H1 (cell line): Measurements from ENCODE around the gene MMAB. TPM values are rescaled to one million over a fixed set of nuclear protein-coding genes. Genes with fewer than 3 reads are reported as not detected.

ENCODE experiments used
- CTCF ChIA-PET: fragments of 300-600 bp; sonication (Branson Sonifier 250); formaldehyde crosslinking; loops from one replicate; lab custom pipeline; 2021; ENCODE audit not compliant: partially characterized antibody; lab: Charles Lee
- POLR2A ChIA-PET: fragments of 300-600 bp; sonication (Branson Sonifier 250); formaldehyde crosslinking; loops from one replicate; lab custom pipeline; 2021; ENCODE audit warnings: inconsistent platforms; ENCODE audit not compliant: partially characterized antibody; lab: Charles Lee
- DNase-seq, 2 experiments: peaks; one replicate each; pipeline versions ENCODE4 v3.0.0 to v3.0.0-alpha.2; 2010 to 2022; ENCODE audit warnings: low spot score in 2 of 2, low read depth in 1 of 2, mixed read lengths in 1 of 2
- FAIRE-seq: peaks from 2 replicates; lab custom pipeline; 2011; peaks lifted over from hg19 to GRCh38; lab: Jason Lieb, UNC
- H2AFZ ChIP-seq: 2 replicates; pipeline ENCODE4 v1.8.1; 2012; ENCODE audit warnings: low read length, inconsistent platforms
- H2AK5ac ChIP-seq: 2 replicates; pipeline ENCODE4 v1.6.1; 2013; ENCODE audit warnings: low read depth, low read length
- H2BK120ac ChIP-seq: replicated peaks from 2 replicates; pipeline ENCODE3; 2013; ENCODE audit warnings: low read depth, low read length, inconsistent platforms
- H2BK12ac ChIP-seq: 2 replicates; pipeline ENCODE4 v1.6.1; 2013; ENCODE audit warnings: low read depth, low read length
- H2BK15ac ChIP-seq: 2 replicates; pipeline ENCODE4 v1.6.1; 2013; ENCODE audit warnings: low read length
- H2BK20ac ChIP-seq: 2 replicates; pipeline ENCODE4 v1.6.1; 2013; ENCODE audit warnings: low read length
- H2BK5ac ChIP-seq: 2 replicates; pipeline ENCODE4 v1.6.1; 2013; ENCODE audit warnings: low read depth, low read length
- H3K14ac ChIP-seq: 2 replicates; pipeline ENCODE4 v1.6.1; 2013; ENCODE audit warnings: inconsistent platforms; ENCODE audit not compliant: insufficient read length
- H3K18ac ChIP-seq: 2 replicates; pipeline ENCODE4 v1.6.1; 2013; ENCODE audit warnings: low read length; ENCODE audit errors: extremely low read depth
- H3K23ac ChIP-seq: 2 replicates; pipeline ENCODE4 v1.6.1; 2013; ENCODE audit warnings: inconsistent platforms; ENCODE audit not compliant: insufficient read length
- H3K23me2 ChIP-seq: 2 replicates; pipeline ENCODE4 v1.6.1; 2013; ENCODE audit warnings: low read depth, low read length
- H3K27ac ChIP-seq: 2 replicates; pipeline ENCODE4 v1.6.1; 2011; ENCODE audit warnings: low read depth, low read length, inconsistent platforms
- H3K27me3 ChIP-seq, 4 experiments: replicated peaks in 1 of 4; 1 replicate in 1 of 4; 2 replicates in 3 of 4; pipeline versions ENCODE4 v1.6.1 to v1.8.1; 2011 to 2013; ENCODE audit warnings: low read length in 3 of 4, mild to moderate bottlenecking in 3 of 4, inconsistent platforms in 2 of 4, mixed read lengths in 2 of 4, moderate library complexity in 1 of 4; ENCODE audit not compliant: control insufficient read depth in 3 of 4, insufficient read depth in 3 of 4; ENCODE audit errors: extremely low read depth in 1 of 4
- H3K36me3 ChIP-seq, 4 experiments: 2 replicates each; pipeline versions ENCODE4 v1.6.1 to v1.8.1; 2011 to 2013; ENCODE audit warnings: mild to moderate bottlenecking in 4 of 4, low read length in 3 of 4, moderate library complexity in 2 of 4, control low read depth in 1 of 4, inconsistent platforms in 1 of 4; ENCODE audit not compliant: insufficient read depth in 4 of 4, control insufficient read depth in 2 of 4
- H3K4ac ChIP-seq: replicated peaks from 2 replicates; pipeline ENCODE3; 2013; ENCODE audit warnings: low read length, low read depth, mixed read lengths, inconsistent platforms; ENCODE audit not compliant: insufficient read length
- H3K4me1 ChIP-seq, 4 experiments: replicated peaks in 1 of 4; 1 replicate in 1 of 4; 2 replicates in 3 of 4; pipeline versions ENCODE4 v1.6.1 to v1.8.1; 2011 to 2013; ENCODE audit warnings: low read length in 3 of 4, inconsistent platforms in 2 of 4, mixed read lengths in 1 of 4; ENCODE audit not compliant: insufficient read depth in 4 of 4, control insufficient read depth in 3 of 4
- H3K4me2 ChIP-seq, 2 experiments: 2 replicates each; pipeline versions ENCODE4 v1.6.1 to v1.8.1; 2011 to 2013; ENCODE audit warnings: low read depth in 2 of 2, low read length in 2 of 2, control low read depth in 1 of 2, inconsistent platforms in 1 of 2, mild to moderate bottlenecking in 1 of 2; ENCODE audit not compliant: insufficient read depth in 1 of 2
- H3K4me3 ChIP-seq, 4 experiments: fragments of 200-600, 300-600 bp in 1 of 4; sonication (generic), shearing (Covaris generic), sonication (Bioruptor Twin) in 1 of 4; 2 replicates each; pipeline versions ENCODE4 v1.5.1 to v1.8.1; 2011 to 2016; ENCODE audit warnings: low read length in 4 of 4, low read depth in 3 of 4, control low read depth in 2 of 4, inconsistent platforms in 2 of 4, mild to moderate bottlenecking in 2 of 4, mixed read lengths in 1 of 4, moderate library complexity in 1 of 4; ENCODE audit not compliant: insufficient read depth in 2 of 4; ENCODE audit errors: extremely low read depth in 1 of 4
- H3K56ac ChIP-seq: replicated peaks from 2 replicates; pipeline ENCODE3; 2013; ENCODE audit warnings: low read depth, mild to moderate bottlenecking, mixed read lengths, low read length, inconsistent platforms; ENCODE audit not compliant: insufficient read length
- H3K79me1 ChIP-seq: 2 replicates; pipeline ENCODE4 v1.6.1; 2013; ENCODE audit warnings: low read depth, low read length, control low read depth
- H3K79me2 ChIP-seq, 2 experiments: 2 replicates each; pipeline versions ENCODE4 v1.6.1 to v1.8.1; 2012 to 2013; ENCODE audit warnings: low read length in 2 of 2, mild to moderate bottlenecking in 2 of 2, inconsistent platforms in 1 of 2; ENCODE audit not compliant: insufficient read depth in 2 of 2, control insufficient read depth in 1 of 2
- H3K9ac ChIP-seq, 4 experiments: replicated peaks in 1 of 4; 1 replicate in 1 of 4; 2 replicates in 3 of 4; pipeline versions ENCODE4 v1.6.1 to v1.8.1; 2011 to 2013; ENCODE audit warnings: low read depth in 3 of 4, low read length in 3 of 4, control low read depth in 2 of 4, mild to moderate bottlenecking in 2 of 4, moderate library complexity in 2 of 4, inconsistent platforms in 1 of 4; ENCODE audit errors: extremely low read depth in 1 of 4
- H3K9me3 ChIP-seq, 2 experiments: 2 replicates each; pipeline versions ENCODE4 v1.6.1 to v1.8.1; 2012 to 2013; ENCODE audit warnings: mild to moderate bottlenecking in 2 of 2, moderate library complexity in 2 of 2, control low read depth in 1 of 2, inconsistent platforms in 1 of 2, low read depth in 1 of 2, low read length in 1 of 2, mixed read lengths in 1 of 2; ENCODE audit not compliant: insufficient read depth in 2 of 2
- H4K20me1 ChIP-seq, 2 experiments: replicated peaks in 1 of 2; 2 replicates each; pipeline versions ENCODE3 to v1.8.1; 2011 to 2013; ENCODE audit warnings: inconsistent platforms in 2 of 2, low read length in 2 of 2, mild to moderate bottlenecking in 1 of 2; ENCODE audit not compliant: insufficient read depth in 2 of 2, control insufficient read depth in 1 of 2
- H4K5ac ChIP-seq: 2 replicates; pipeline ENCODE4 v1.6.1; 2013; ENCODE audit warnings: low read length, low read depth, mixed read lengths, inconsistent platforms; ENCODE audit not compliant: insufficient read length
- H4K8ac ChIP-seq: 2 replicates; pipeline ENCODE4 v1.8.0; 2013; ENCODE audit warnings: mild to moderate bottlenecking, moderate library complexity, low read length, inconsistent platforms; ENCODE audit not compliant: insufficient read depth; ENCODE audit errors: extremely low read depth
- H4K91ac ChIP-seq: replicated peaks from 2 replicates; pipeline ENCODE3; 2013; ENCODE audit warnings: low read length, mixed read lengths, inconsistent platforms; ENCODE audit not compliant: insufficient read length
- ASH2L ChIP-seq: fragments of 200-600, 300-600 bp; sonication (generic); IDR thresholded peaks from one replicate; pipeline ENCODE4 v1.7.1; 2017; ENCODE audit warnings: low read length
- BCL11A ChIP-seq, 2 experiments: IDR thresholded peaks; one replicate each; pipeline ENCODE4 v1.6.1; 2011; ENCODE audit warnings: low read depth in 2 of 2, low read length in 2 of 2, mild to moderate bottlenecking in 2 of 2
- CREB1 ChIP-seq: IDR thresholded peaks from 2 replicates; pipeline ENCODE4 v1.6.1; 2012; ENCODE audit warnings: inconsistent platforms
- EGR1 ChIP-seq: IDR thresholded peaks from 2 replicates; pipeline ENCODE4 v1.6.1; 2011; ENCODE audit warnings: low read depth, low read length, borderline replicate concordance
- RBBP5 ChIP-seq: IDR thresholded peaks from 2 replicates; pipeline ENCODE4 v1.7.1; 2012; ENCODE audit warnings: low read depth, mild to moderate bottlenecking, inconsistent platforms, low read length, moderate library complexity, borderline replicate concordance
- SAP30 ChIP-seq: fragments of 300-600 bp; sonication (generic); IDR thresholded peaks from 2 replicates; pipeline ENCODE4 v1.7.1; 2012; ENCODE audit warnings: low read length, moderate library complexity, mild to moderate bottlenecking, inconsistent platforms; ENCODE audit not compliant: insufficient read depth, insufficient replicate concordance
- SIRT6 ChIP-seq: IDR thresholded peaks from one replicate; pipeline ENCODE4 v1.7.1; 2012; ENCODE audit warnings: low read length, inconsistent platforms
- SIX5 ChIP-seq: IDR thresholded peaks from 2 replicates; pipeline ENCODE4 v1.6.1; 2011; ENCODE audit warnings: mild to moderate bottlenecking, low read depth, low read length
- TAF1 ChIP-seq: IDR thresholded peaks from 2 replicates; pipeline ENCODE4 v1.6.1; 2011; ENCODE audit warnings: mild to moderate bottlenecking, low read depth, low read length
- TEAD4 ChIP-seq: IDR thresholded peaks from 2 replicates; pipeline ENCODE4 v1.6.1; 2012; ENCODE audit warnings: low read depth, low read length, inconsistent platforms, mixed read lengths
- WGBS, 2 experiments: shearing (Covaris generic) in 1 of 2; methylation state at CpG; one replicate each; pipeline versions ENCODE4 v1.1.6 to v1.1.7; 2013 to 2015; ENCODE audit warnings: low lambda C conversion rate in 2 of 2, mixed read lengths in 2 of 2, inconsistent platforms in 1 of 2, low coverage in 1 of 2, missing lambda C conversion rate in 1 of 2; ENCODE audit not compliant: insufficient replicate concordance in 2 of 2, insufficient coverage in 1 of 2, insufficient read length in 1 of 2; ENCODE audit errors: extremely low coverage in 1 of 2, missing lambda C conversion rate in 1 of 2; 5-methylcytosine and 5-hydroxymethylcytosine counted together
- polyA plus RNA-seq, 7 experiments: library from polyadenylated mRNA; depleted of rRNA in 3 of 7; stranded (reverse) in 5 of 7; unstranded in 2 of 7; fragments of >200 nt in 5 of 7; fragments of 200-250 nt in 2 of 7; gene quantifications; 1 replicate in 5 of 7; 2 replicates in 1 of 7; 4 replicates in 1 of 7; pipeline versions ENCODE4 v1.2.1 to v1.2.3, GENCODE V29; 2011 to 2013; ENCODE audit warnings: missing spikeins in 2 of 7, mixed read lengths in 2 of 7
- total RNA-seq: library from RNA; stranded (reverse); fragmentation: NEBNext Ultra II Directional; extraction: Animal tissue kit (Norgen Biotek cat#: 25700); gene quantifications from 2 replicates; pipeline ENCODE4 v1.2.1, GENCODE V29; 2021
- TF ChIP-seq, protein P1 (sequence below): IDR thresholded peaks from 2 replicates; pipeline ENCODE4 v1.6.1; 2012; ENCODE audit warnings: low read length, inconsistent platforms
- TF ChIP-seq, protein P2 (sequence below): IDR thresholded peaks from 2 replicates; pipeline ENCODE4 v1.6.1; 2011; ENCODE audit warnings: low read length, improper control_type of control experiment

MMAB gene
- total and polyA plus RNA-seq, 2 of the 8 experiments (the other 6 are each of a cell fraction or from before 2014, with no cell fraction given) = 12.9 to 18.5 TPM

DNA sequence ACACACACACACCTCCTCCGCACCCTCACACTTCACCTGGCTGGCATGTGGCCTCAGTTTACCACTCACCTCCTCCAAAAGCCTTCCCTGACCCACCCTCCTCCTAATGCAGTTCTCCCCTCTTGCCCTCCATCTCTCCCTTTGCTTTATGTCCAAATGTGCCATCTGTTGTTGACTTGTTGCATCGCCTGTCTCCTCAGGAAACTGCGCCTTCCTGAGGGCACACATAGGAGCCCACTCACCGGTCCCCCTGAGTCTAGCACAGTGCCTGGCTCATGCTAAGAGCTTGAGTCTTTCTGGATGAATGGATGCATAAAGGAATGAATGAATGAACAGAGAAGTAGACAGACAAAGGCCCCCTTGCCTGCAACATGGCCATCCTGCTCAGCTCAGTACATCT lies 34.3 kb upstream of the MMAB start:
- Histone ChIP-seq H3K23me2 (no peaks in the 10 kb centered on the region), H4K8ac (no peak overlapping the region), H3K4me2 (no peak overlapping the region), H2BK5ac (no peak overlapping the region), H4K5ac (no peak overlapping the region), H2BK120ac (no peak overlapping the region), H3K27me3 (0 out of 7 replicates have a peak, but pooled peaks cover 0 to 2% (median 0%) of the 10 kb centered on the region in 4 experiments), H3K18ac (no peak overlapping the region), H3K14ac (no peak overlapping the region), H2BK20ac (0 out of 2 replicates have a peak overlapping the region, but pooled peaks have one; percentile 32), H2AK5ac (no peak overlapping the region), H3K4me1 (peaks cover 0 to 4% (median 1%) of the 10 kb centered on the region in 4 experiments; a peak in 5 of 7 replicates), H4K91ac (no peak overlapping the region), H2BK15ac (no peak overlapping the region; the same call in 1 of the 2 replicates), H3K79me2 (no peaks in the 10 kb centered on the region), H4K20me1 (no peaks in the 10 kb centered on the region), H3K9ac (no peak overlapping the region), H3K27ac (no peak overlapping the region), H2BK12ac (no peak overlapping the region), H3K79me1 (no peaks in the 10 kb centered on the region), H3K23ac (no peak overlapping the region), H2AFZ (no peak overlapping the region), H3K56ac (no peak overlapping the region), H3K4me3 (no peak overlapping the region), H3K4ac (no peak overlapping the region), H3K9me3 (no peaks in the 10 kb centered on the region), H3K36me3 (no peaks in the 10 kb centered on the region)
- FAIRE-seq = no peak
- no peak for DNase-seq
- ChIA-PET POLR2A (interaction anchor here (0.9 kb wide), 1 partner anchor 17 kb away, joined by 3 read pairs; no protein-coding TSS in a partner anchor), CTCF (interaction anchor here (1.7 to 5.7 kb wide), 3 partner anchors 10 to 158 kb away, joined by 4 to 37 read pairs (median 8); no protein-coding TSS in a partner anchor)
- 91% methylated on average over 3 of the region's 4 CpGs; no CpG with 5 or more reads in 1 of the 2 experiments for whole genome bisulfite sequencing, 2 experiments
- no peak for TF ChIP-seq SIX5
- TF ChIP-seq EGR1 = no peak
- no peak for TF ChIP-seq SIRT6
- no peak for TF ChIP-seq TAF1
- TF ChIP-seq CREB1 = no peak
- TF ChIP-seq, protein P1, sequence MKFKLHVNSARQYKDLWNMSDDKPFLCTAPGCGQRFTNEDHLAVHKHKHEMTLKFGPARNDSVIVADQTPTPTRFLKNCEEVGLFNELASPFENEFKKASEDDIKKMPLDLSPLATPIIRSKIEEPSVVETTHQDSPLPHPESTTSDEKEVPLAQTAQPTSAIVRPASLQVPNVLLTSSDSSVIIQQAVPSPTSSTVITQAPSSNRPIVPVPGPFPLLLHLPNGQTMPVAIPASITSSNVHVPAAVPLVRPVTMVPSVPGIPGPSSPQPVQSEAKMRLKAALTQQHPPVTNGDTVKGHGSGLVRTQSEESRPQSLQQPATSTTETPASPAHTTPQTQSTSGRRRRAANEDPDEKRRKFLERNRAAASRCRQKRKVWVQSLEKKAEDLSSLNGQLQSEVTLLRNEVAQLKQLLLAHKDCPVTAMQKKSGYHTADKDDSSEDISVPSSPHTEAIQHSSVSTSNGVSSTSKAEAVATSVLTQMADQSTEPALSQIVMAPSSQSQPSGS = no peak
- no peak for TF ChIP-seq TEAD4
- TF ChIP-seq ASH2L = no peak
- TF ChIP-seq BCL11A (IDR thresholded peaks at IDR 0.05; ENCODE audit: low read depth in 2 of 2, low read length in 2 of 2) = no peak
- no peak for TF ChIP-seq SAP30
- no peak for TF ChIP-seq RBBP5
- TF ChIP-seq, protein P2, sequence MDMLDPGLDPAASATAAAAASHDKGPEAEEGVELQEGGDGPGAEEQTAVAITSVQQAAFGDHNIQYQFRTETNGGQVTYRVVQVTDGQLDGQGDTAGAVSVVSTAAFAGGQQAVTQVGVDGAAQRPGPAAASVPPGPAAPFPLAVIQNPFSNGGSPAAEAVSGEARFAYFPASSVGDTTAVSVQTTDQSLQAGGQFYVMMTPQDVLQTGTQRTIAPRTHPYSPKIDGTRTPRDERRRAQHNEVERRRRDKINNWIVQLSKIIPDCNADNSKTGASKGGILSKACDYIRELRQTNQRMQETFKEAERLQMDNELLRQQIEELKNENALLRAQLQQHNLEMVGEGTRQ = no peak
